LNCaP clone FGC (cell line): ENCODE data around the gene NGEF.

Experiments used
- DNase-seq: peaks from one replicate; pipeline ENCODE4 v3.0.0-alpha.2; 2011; ENCODE audit warnings: low read depth
- H3K4me3 ChIP-seq: 2 replicates; pipeline ENCODE4 v1.5.1; 2011; ENCODE audit warnings: mild to moderate bottlenecking, low read depth, low read length, control low read depth
- CTCF ChIP-seq: IDR thresholded peaks from 2 replicates; pipeline ENCODE4 v1.5.1; 2012; ENCODE audit warnings: mild to moderate bottlenecking; ENCODE audit not compliant: control insufficient read depth, insufficient read depth; ENCODE audit errors: extremely low read depth

The NGEF gene

GRCh38 chr2:232959139-232959538 is 53.9 kb downstream of the NGEF start:
- no peak overlapping the region for H3K4me3 ChIP-seq
- DNase-seq: no peak
- no peak for TF ChIP-seq CTCF

GRCh38 chr2:232957657-232958090 is 55.4 kb downstream of the NGEF start:
- DNase-seq: no peak
- no peak overlapping the region for H3K4me3 ChIP-seq
- TF ChIP-seq CTCF: no peak

GRCh38 chr2:232955856-232956255 is 57.2 kb downstream of the NGEF start:
- no peak for DNase-seq
- no peak overlapping the region for H3K4me3 ChIP-seq
- TF ChIP-seq CTCF: no peak

DNA sequence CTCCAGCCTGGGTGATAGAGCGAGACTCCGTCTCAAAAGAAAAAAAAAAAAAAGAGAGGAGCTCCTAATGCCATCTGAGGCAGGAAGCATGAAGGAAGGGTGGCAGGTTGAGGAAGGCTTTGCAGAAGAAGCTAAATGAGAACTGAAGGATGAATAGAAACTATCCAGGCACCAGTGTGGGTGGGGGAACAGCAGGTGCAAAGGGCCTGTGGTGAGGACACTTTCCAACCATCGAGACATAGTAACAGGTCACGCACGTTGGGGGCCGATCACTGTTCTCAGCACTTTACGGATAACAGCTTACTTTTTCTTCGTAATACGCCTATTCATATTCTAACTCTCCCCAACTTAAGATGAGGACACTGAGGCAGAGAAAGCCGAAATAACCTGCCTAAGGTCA is 58.4 kb downstream of the NGEF start:
- DNase-seq: no peak
- no peak for TF ChIP-seq CTCF
- H3K4me3 ChIP-seq: no peak overlapping the region

DNA sequence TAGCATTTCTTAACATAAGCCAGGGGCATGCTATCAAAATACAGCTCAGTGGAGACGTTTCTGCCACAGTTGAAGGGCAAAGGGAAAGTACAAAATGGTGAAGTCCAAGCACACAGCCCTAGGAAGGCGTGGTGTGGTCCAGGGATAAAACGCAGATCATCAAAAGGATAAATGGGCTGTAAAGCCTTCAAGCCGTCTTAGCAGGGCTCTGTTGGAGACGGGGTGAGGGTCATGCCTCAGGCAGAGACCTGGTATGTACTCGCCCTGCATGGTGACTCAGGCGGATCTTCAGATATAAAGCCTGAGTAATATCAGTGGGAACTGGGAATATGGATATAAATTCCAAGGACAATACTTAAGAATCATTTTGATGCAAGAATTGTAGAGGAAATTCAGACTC is 61.2 kb downstream of the NGEF start:
- no peak for DNase-seq
- no peak for TF ChIP-seq CTCF
- no peak overlapping the region for H3K4me3 ChIP-seq

- TF ChIP-seq CTCF: no peak
- DNase-seq: no peak
- no peak overlapping the region for H3K4me3 ChIP-seq
These were observed 61.9 kb downstream of the NGEF start for GRCh38 chr2:232951181-232951580.

DNA sequence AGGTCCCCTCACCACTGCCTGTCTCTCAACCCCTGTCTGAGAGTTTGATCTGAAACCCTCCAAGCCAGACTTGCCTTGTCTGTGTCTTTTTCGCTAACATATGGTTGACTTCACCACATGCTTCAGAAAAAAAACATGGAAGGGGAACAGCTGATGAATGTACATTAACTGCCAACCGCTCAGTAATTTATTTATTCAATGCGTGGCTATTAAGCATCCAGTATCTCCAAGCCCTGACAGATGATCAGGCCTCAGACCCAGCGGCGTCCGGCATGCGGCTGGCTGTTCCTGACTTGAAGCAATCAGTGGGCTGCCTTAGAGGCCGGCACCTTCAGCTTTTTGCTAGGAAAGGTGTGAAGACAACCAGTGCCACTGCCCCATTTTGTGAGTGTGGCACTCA is 62.3 kb downstream of the NGEF start:
- no peak for DNase-seq
- no peak for TF ChIP-seq CTCF
- no peak overlapping the region for H3K4me3 ChIP-seq
